Measurements from ENCODE around the gene ZNF710. TPM values are rescaled to one million over a fixed set of nuclear protein-coding genes. Genes with fewer than 3 reads are reported as not detected.

The ZNF710 gene
- total and polyA plus RNA-seq, 2 of the 4 experiments (the other 2 are of a cell fraction) = 7.6 to 8.2 TPM

- ChIA-PET POLR2A (ENCODE audit: unreplicated experiment) (no interaction called here), CTCF (no interaction called here)
- H4K20me1 ChIP-seq (ENCODE audit: insufficient read depth, low read length) = peaks cover 25% of the 10 kb centered on the region
- H3K23ac ChIP-seq (ENCODE audit: low read depth, low read length) = no peak overlapping the region
- no peak overlapping the region for H3K4me3 ChIP-seq (ENCODE audit: insufficient read depth, low read depth, low read length)
- H2AK9ac ChIP-seq (replicated peaks; ENCODE audit: low read depth, low read length, poor library complexity) = no peak overlapping the region
- H3K9me1 ChIP-seq (ENCODE audit: insufficient read depth, low read length) = peaks cover 9% of the 10 kb centered on the region; the same call in 1 of the 2 replicates
- no peak overlapping the region for H3K4me2 ChIP-seq (ENCODE audit: low read depth, low read length)
- peaks cover 6% of the 10 kb centered on the region for H3K9me3 ChIP-seq (ENCODE audit: control insufficient read depth, insufficient read depth, low read length)
- H2AFZ ChIP-seq (replicated peaks; ENCODE audit: low read length, poor library complexity) = no peak overlapping the region
- intact Hi-C loops (cut with micrococcal nuclease) (no loop called here), in situ Hi-C loops (cut with MboI; ENCODE audit: low sequenced_read_pairs) (no loop called here), dilution Hi-C loops (cut with HindIII; ENCODE audit: low sequenced_read_pairs, unreplicated experiment) (no loop called here)
- no peak overlapping the region for H2BK20ac ChIP-seq (ENCODE audit: low read depth, low read length)
- no peak overlapping the region for H2BK120ac ChIP-seq (ENCODE audit: low read depth, low read length)
- H3K27me3 ChIP-seq (ENCODE audit: control insufficient read depth, insufficient read depth, low read length) = no peaks in the 10 kb centered on the region
- peaks cover 7% of the 10 kb centered on the region; the same call in 1 of the 2 replicates for H3K4me1 ChIP-seq (ENCODE audit: control insufficient read depth, insufficient read depth, low read length)
- H4K5ac ChIP-seq (ENCODE audit: low read depth, low read length) = no peak overlapping the region
- no peak overlapping the region for H4K91ac ChIP-seq (ENCODE audit: insufficient read depth, low read depth, low read length)
- no peak overlapping the region for H3K4ac ChIP-seq (ENCODE audit: low read depth, low read length)
- no peak overlapping the region for H3K14ac ChIP-seq (replicated peaks; ENCODE audit: low read depth, low read length)
- no peaks in the 10 kb centered on the region for H3K36me3 ChIP-seq (ENCODE audit: control insufficient read depth, insufficient read depth, low read length)
- no peak overlapping the region for H2AK5ac ChIP-seq (ENCODE audit: low read depth, low read length)
- DNase-seq = no peak
- peaks cover 42 to 61% of the 10 kb centered on the region in 2 experiments for H3K79me1 ChIP-seq (ENCODE audit: low read depth in 1 of 2, low read length in 2 of 2)
- H3K18ac ChIP-seq (ENCODE audit: low read depth, low read length) = no peak overlapping the region
- no TSS peak for BruUV-seq (replicated peaks)
- no peak overlapping the region for H3K56ac ChIP-seq (ENCODE audit: extremely low read depth, insufficient read depth, low read length)
- H4K8ac ChIP-seq (ENCODE audit: low read depth in 2 of 2, low read length in 2 of 2) = no peak overlapping the region
- ATAC-seq (ENCODE audit: low read depth) = no peak
- no peak overlapping the region for H2BK5ac ChIP-seq (ENCODE audit: low read depth, low read length, poor library complexity, severe bottlenecking)
- H3K27ac ChIP-seq (ENCODE audit: insufficient read depth, low read length) = no peak overlapping the region
- no peak overlapping the region for H2BK15ac ChIP-seq (ENCODE audit: low read depth, low read length)
- no peak overlapping the region for H3K9ac ChIP-seq (ENCODE audit: low read depth, low read length)
- no CpG with 5 or more reads among the region's 8 CpGs for WGBS, 2 experiments (ENCODE audit: extremely low coverage in 2 of 2, insufficient read length in 1 of 2)
- TF ChIP-seq ELK1 (IDR thresholded peaks at IDR 0.05; ENCODE audit: borderline replicate concordance, low read depth, low read length) = no peak
- TF ChIP-seq FOS (IDR thresholded peaks at IDR 0.05; ENCODE audit: low read depth, low read length) = no peak
- no peak for TF ChIP-seq CEBPB (IDR thresholded peaks at IDR 0.05; ENCODE audit: low read depth, low read length)
- no peak for TF ChIP-seq USF2 (IDR thresholded peaks at IDR 0.05; ENCODE audit: low read depth, low read length)
- no peak for TF ChIP-seq MXI1 (IDR thresholded peaks at IDR 0.05; ENCODE audit: borderline replicate concordance, low read depth, low read length)
- no peak for TF ChIP-seq MAZ (IDR thresholded peaks at IDR 0.05; ENCODE audit: borderline replicate concordance, low read depth, low read length)
- no peak for TF ChIP-seq CHD1 (IDR thresholded peaks at IDR 0.05; ENCODE audit: low read depth, low read length)
- TF ChIP-seq RAD21 (IDR thresholded peaks at IDR 0.05; ENCODE audit: low read length) = no peak
- no peak for TF ChIP-seq SMC3 (IDR thresholded peaks at IDR 0.05; ENCODE audit: low read depth, low read length)
- no peak for TF ChIP-seq BHLHE40 (IDR thresholded peaks at IDR 0.05; ENCODE audit: low read depth, low read length)
Measured at GRCh38 chr15:90015749-90016148, 14.6 kb downstream of the ZNF710 start.
